NCI-H69 (cell line): ENCODE measurements around the gene SYT8.

Source experiments
- DNase-seq: peaks from one replicate; lab custom pipeline; 2025; lab: John Stamatoyannopoulos, UW

Gene SYT8

DNA sequence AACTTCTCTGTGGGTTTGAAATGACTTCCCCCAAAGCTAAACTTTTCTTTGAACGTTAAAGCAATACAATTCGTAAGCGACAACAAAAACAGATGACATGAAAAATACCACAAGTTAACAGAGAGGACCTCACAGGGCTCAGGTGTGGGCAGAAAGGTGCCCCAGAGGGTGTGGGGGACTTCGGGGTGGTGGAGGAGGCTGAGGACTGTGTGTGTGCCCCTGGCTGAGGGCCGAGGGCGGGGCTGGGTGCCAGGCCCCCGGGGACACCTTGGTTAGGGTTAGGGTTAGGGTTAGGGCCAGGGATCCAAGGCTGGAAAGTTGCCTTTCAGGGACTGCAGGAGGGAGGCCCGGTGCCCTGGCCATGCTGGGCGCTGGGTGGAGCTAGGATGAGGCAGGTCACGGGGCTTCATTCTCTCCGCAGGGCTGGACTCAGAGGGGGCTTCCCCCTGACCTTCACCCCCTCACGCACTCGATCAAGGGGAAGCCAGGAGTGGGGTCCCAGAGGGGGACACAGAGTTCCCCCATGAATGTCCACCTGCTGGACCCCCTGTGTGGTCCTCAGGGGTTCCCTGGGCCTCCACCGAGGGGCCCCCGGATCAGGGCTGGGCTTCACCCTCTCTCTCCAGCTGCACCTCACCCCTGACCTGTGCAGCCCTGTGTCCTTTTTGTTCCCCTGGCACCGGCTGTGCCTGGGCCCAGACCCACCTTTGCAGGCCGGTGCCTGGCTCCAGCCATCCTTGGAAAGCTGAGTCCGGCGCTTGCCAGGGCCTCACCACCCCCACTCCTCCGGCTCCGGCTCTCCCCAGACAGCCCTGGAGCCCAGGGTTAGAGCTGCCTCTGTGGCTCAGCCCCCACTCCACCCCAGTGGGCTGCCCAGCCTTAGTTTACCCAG, 11.0 kb downstream of the SYT8 start:
- DNase-seq, result no peak

DNA sequence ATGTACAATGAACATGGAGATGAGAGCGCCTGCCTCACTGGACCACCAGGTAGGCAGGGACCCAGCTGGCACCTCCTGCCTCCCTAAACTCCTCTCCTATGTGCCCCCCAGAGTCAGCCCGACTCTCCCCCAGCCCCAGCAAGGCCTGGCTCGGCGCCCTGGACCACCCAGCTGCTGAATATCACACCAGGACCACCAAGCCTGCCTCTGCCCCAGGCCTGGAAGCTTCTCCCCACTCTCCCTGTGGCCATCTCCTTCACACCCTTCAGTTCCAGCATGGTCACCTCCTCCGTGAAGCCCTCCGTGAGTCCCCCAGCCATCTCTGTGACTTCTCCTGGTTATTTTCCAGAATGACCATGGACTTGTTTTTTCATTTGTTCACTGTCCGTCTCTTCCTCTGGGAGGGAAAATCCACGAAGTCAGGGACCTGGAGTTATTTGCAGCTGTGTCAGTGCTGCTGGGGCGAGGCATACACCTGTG, 11.7 kb downstream of the SYT8 start:
- no peak for DNase-seq

DNA sequence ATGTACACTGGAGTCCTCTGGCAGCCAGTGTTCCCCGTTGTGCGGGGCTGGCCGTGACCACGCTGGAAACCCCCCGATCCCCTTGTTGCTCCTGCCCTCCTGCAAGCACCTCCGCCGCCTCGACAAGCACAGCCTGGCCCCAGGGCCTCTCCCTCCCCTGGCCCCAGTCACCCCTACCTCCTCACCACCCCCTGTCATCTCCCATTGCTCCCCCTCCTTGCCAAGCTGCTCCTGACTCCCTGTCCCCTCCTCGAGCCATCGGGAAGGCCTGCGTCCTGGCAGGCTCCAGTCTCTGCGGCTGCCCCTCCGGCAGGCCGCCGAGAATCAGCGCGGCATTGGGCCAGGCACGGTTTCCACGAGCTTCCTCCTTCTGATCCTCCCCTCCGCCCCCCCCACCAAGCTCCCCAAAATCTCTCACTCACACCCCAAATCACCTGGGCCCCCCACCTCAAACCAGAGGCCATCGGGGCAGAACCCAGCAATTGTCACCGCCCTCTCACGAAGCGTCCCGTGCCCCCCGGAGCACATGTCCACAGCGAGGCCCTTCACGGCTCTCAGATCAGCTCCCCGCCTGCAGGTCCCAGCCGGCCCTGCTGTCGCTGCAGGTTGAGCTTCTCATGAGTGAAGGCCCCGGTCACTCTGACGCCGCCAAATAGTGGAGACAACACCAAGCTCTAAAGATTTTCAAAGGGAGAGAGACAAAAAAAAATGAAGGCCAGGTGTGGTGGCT, 12.4 kb downstream of the SYT8 start:
- no peak for DNase-seq

DNA sequence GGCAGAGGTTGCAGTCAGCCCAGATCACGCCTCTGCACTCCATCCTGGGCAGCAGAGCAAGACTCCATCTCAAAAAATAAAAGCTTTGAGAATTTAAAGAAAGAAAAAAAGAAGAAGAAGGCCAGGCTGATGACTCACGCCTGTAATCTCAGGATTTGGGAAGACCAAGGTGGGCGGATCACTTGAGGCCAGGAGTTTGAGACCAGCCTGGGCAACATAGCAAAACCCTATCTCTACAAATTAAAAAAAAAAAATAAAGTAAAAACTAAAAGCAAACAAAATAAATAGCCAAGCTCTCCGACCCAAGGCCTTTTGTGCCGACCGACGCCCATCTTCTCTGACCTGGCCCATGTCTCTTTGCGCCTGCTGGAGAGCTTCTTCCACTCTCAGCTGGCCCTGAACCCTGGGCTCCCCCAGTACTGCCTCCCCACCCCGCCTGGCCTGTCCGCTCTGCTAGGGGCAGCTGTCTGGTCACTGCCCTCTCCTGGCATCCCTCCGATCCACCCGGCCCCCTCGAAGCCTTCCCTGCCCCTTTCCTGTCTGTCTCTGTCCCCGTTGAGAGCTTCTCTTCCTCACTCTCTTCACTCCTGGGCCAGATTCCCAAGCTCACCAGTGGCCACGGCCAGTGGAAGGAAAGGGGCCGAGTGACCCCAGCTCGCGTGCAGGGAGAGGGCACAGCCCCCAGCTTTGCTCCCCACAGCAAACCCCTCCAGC, 13.3 kb downstream of the SYT8 start:
- no peak for DNase-seq

DNA sequence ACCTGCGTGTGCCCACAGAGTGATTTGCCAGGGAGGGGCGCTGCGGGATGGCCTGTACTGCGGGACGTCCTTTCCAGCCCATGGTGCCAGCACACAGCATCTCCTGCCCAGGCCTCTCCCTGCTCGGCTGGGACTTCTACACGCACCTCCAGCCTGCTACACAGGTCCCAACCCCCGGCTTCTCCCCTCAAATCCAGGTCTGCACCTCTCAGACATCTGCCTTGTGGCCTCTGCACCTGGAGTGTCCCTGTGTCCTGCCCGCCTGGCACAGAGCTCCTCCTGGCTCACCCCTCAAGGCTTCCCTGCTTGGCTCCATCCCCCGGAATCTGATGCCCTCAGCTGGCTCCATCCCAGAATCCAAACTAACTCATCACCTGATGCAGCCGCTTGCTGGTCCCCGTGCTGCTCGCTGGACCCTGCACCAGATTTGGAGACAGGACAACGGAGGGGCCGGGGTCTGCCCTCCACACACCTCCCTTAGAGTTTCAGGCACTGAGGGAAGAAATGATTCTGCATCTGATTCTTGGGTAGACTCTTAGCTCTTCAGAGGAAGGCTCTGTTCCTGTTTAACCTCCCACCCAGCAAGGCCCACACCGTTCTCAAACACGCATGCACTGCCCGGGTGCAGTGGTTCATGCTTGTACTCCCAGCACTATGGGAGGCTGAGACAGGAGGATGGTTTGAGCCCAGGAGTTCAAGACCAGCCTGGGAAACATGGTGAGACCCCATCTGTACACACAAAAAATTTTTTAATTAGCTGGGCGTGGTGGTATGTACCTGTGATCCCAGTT, 14.0 kb downstream of the SYT8 start:
- no peak for DNase-seq

DNA sequence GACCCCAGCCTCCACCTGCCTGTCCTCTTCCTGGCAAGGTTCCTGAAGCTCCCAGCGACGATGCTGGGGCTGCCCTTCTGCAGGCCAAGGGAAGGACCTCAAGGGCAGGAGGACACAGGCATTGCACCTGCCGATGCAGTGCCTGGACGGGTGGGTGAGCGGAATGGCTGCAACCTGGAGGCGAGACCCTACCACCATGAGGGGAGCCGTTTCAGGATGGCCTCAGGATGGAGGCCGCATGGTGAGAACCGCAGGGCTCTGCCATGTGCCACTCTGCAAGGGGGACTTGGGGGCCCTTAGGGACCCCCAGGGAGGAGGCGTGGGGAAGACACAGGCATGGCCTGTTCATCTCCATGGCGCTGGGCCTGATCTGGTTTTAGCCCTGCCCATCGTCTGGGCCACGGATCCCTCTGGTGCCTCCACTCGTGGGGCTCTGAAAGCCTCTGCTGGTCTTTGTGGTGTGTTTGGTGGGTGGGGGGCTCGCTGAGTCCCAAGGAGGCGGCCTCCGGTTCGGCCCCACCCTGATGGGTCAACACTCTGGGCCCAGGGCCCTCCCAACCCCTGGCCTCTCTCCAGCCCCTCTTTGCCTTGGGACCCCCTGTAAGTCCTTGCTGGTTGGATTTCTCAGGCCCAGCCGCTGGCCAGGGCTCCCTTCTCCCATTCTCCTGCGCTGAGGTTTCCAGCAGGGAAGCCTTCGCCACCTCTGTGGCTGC, 16.8 kb downstream of the SYT8 start:
- DNase-seq, result no peak

DNA sequence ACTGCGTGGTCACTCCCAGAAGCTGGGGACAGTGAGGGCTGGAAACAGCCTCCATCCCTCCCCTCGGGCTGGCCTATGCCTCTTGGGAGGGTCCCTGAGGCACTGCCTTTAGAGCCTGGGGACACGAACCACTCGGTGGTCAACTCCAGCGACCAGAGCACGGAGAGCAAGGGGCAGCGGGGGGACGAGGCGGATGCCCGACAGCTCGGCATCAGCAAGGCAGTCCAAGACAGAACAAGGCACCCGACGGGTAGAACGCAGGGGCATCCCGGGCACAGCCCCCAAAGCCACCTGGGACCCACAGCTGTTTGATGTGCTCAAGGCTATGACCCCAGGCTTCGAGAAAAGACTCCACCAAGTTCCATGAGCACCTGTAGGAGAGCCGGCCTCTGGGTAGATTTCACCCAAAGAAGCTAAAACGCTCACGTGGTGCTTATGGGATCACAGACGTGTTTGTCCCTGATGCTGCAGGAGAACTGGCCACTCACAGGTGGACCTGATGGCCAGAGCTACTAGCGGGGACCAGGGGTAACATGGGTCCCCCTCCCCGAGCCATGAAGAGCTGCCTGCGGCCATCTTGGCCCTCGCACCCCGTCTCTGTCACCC, 17.6 kb downstream of the SYT8 start:
- DNase-seq, result no peak

DNA sequence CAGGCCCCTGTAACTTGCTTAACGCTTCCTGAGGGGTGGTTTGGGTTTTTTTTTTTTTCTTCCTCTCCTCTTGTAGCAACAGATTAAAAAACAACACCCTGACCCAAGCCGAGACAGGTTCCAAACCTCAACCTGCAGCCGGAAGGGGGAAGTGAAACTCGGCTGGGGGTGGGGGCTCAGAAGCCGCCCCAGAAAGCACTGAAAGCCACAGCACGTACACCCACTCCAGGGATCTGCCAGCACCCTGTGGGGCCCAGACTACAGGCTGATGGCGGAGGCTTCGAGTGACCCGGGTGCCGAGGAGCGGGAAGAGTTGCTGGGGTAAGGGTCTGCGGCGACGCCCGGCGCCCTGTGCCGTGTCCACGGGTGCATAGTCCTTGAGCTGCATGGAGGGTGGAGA, 18.1 kb downstream of the SYT8 start, which contains the start of gene LSP1:
Gene LSP1 (plus strand): TSS at position 208 of the 400 bp plus-strand sequence. CDS start 61 bp downstream, at position 269.
- no peak for DNase-seq

DNA sequence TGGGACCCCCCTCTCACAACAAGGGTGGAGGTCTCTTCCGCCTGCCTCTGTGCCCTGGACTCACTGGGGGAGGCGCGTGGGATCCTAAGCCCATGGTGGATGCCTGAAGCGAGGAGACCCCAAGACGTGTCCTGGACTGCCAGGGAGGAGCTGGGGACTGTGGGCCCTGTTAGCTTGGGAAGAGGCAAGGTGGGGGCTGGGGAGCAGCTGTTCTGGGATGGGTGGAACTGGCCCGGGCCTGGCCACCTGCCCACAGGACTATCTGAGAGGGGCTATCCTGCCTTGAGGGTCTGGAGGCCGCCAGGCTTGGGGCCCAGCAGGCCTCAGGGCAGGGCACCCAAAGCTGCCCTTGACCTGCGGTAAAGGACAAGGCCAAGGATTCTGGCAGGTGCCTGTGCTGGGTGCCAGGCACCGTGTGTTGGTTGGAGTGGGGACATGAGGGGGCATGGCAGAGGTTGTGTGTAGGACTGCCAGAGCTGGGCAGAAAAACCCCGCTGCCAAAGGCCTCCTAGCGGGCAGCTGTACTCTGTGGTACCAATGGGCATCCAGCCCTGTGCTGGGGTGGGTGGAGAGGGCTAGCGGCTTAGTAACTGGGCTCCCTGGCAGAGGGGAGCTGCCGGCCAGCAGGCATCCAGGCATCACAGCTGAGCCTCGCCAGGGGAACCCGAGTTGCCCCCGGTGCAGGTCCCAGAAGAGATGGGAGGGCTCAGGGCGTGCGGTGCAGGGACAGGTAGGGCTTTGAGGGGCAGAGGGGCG, 18.8 kb downstream of the SYT8 start:
- DNase-seq, result no peak

DNA sequence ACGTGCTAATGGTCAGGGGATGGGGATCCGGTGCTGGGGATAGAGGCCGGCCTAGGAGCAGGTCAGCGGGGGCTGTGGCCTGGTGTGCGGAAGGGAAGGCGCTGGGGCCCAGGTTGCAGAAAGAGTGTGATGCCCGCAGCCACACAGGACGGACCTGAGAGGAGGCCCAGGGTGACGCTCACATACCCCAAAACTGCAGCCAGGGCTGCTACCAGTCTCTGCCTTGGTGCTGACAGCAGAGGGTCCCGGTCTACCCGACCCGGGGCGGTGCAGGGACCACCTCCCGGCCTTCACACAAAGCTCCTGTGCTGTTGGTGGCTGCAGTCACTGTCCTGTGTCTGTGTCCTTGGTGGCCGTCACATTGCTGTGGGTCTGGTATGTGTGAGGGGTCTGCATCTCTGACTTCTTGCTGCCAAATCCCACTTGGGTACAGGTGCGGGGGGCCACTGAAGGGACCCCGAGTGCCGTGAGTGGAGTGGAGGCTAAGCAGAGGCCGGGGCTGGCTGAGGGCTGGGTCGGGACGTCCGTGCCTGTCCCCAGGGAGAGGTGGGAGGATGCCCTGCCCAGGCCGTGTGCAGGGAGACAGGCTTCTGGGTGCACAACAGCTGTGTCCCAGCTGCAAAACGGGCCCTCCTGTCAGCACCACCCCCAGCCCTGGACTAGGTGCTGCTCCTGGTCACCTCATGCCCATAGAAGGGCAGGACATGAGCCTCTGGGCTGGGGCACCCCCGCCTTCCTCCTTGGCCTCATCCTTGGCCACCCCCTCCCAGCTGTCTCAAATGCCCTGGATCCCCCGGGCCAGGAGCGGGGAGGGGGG, 19.6 kb downstream of the SYT8 start:
- no peak for DNase-seq

DNA sequence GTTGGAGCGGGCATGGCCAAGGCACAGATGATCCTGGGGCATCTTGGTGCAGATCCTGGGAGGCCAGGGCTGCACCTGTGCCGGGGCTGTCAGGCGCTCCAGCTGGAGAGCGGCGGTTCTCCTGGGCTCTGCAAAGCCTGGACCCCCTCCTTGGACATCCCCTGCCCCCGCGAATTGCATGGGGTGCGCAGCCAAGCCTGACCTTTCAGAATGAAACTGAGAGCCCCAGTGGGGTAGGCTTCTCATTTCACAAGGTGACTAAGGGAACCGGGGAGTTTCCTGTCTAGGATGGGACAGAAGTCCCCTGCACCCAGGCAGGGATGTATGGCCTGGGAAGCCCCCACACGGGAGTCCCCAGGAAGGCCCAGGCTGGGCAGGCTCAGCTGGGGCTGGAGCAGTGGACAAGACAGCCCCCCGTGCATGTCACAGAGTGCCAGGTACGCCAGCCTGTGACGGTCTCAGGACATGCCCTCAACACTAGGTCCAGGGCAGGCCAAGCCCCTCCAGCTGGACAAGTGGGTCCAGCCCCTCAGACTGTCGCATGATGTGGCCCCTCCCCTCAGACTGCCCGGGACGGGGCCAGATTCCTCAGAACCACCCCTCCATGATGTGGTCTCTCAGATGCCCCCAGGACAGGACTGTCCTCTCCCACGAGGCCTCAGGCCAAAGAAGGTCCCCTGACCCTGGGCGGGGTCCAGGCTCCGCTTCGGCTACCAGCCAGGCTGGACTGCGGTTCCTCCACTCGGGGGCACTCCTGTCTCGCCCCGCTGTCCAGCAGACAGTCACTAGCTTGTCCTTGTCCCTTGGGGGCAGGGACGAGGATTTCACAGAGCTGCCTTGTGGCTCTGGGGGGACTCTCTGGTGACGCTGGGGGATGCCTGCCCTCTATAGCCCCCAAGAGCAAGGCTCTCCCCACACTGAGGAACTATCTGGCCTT, 20.4 kb downstream of the SYT8 start:
- no peak for DNase-seq

DNA sequence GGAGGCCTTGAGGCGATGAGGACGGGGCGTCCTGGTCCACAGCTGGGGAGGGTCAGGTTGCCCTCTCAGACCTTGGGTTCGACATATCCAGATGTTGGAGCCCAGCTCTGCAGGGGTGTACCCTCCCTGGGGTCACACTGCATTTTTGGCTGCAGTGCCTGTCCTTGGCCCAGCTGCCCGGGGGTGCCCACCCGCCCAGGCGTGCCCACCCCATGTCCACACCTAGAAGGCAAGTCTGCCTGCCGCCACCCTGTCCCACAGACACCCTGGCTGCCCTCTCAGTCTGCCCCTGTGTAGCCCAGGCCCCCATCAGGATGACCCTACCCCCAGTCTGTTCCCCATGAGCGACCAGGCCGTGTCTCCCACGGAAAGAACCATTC, 21.1 kb downstream of the SYT8 start:
- DNase-seq, result no peak

DNA sequence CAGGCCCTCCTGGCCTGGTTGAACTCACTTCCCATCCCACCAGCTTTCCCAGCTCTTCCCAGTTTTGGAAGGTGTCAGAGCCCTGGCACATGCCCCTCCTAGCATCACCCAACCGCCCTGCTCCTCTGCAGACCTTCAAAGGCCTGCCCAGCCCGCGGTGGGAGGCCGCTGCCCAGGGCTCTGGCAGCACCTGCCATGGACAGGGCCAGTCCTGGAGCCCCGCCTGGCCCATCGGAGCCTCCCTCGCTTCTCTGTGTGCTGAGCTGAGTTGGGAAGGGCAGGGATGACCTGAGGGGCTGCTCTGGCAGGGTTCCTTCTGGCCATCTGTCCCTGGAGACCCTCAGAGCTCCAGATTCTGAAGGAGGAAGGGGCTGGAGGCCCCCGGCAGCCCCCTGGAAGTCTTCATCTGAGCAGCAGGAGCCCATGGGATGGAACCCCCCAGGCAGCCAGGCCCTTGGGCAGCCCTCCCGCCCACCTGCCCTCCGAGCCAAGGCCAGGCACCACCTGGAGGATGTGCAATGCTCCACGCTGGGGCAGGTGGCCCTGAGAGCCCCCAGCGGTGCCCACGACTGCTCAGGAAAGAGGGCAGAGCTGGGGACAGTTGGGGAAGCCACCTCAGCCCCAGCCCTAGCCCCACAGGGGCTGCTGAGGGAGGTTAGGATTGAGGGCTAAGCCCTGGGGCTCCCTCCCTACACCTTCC, 21.7 kb downstream of the SYT8 start:
- no peak for DNase-seq

DNA sequence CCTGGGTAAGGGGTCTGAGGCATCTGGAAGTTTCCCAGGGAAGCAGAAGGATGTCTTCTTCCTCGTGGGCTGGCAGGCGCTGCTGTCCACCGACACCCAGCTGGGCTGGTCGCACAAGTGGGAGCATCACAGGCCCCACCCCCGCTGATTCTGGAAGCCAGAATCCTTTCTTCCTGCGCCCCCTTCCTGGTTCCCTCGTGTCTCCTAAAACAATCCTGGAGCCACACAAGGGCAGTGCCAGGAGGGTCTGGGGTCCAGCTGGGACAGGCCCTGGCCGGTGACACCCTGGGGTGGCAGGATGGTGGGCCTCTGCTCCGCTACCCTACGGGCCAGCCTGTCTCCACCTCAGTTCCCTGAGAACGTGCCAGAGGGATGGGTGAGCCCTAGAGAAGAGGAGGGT, 22.3 kb downstream of the SYT8 start:
- no peak for DNase-seq

DNA sequence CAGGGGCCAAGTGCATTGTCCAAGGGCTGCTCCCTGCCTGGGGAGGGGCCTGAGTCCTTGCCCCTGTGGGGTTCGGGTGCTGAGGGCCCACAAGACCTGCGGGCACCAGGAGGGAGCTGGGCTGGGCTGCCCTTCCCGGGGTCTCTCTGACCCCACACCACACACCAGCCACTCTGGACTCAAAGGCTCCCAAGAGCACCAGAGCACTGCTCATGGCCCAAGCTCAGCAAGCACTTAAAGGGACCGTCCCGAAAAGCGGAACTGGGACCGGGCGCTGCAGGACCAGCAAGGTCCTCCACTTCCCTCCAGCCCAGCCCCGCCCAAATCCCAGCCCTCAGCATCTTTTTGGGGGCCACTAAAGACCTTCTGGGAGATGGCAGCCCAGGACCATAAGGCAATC, 23.4 kb downstream of the SYT8 start:
- DNase-seq, result no peak

DNA sequence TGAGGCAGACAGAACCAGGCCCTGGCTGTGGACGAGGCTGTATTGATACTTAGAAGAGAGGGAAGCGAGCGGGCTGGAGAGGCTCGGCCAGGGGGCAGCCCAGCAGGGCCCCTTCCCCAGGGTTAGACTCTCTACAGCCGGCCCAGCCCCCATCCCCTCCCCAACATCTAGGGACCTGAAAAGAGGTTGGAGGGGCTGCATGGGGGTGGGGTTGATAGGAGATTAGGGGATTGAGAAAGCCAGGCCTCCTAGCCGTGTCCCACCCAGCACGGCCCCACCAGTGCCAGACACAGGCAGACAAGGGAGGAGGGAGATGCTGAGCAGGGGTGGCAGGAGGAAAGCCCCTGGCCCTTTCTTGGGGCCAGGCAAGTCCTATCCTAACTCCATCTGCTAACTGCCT, 23.8 kb downstream of the SYT8 start:
- no peak for DNase-seq

DNA sequence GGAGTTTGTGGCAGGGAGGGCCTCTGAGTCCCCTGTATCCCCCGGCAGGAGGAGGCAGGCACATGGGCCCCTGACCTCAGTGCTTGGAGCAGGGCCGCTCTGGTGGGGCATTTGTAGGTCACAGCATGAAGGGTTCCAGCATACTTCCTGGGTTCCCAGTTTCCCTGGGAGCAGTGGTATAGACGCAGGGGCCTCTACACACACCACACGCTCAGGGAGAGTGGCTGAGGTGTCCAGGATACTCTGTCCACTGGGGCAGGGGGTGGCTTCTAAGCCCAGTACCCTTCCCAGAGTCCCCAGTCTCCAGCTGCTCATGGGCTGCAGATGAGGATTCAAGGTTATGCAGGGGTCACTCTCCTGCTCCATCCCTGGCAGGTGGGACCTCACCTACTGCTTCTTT, 24.2 kb downstream of the SYT8 start:
- no peak for DNase-seq
